ENCODE results near the gene BLOC1S3.

BLOC1S3 gene

GRCh38 chr19:45146741-45147205, 31.8 kb upstream of the BLOC1S3 start:
- no peak for DNase-seq

GRCh38 chr19:45147835-45148676, 30.5 kb upstream of the BLOC1S3 start:
- no peak for DNase-seq

- DNase-seq = no peak
Measured at GRCh38 chr19:45149129-45149528, 29.5 kb upstream of the BLOC1S3 start.

- DNase-seq = no peak
Measured at GRCh38 chr19:45150180-45150579, 28.4 kb upstream of the BLOC1S3 start.

GRCh38 chr19:45150751-45151281, 27.8 kb upstream of the BLOC1S3 start:
- no peak for DNase-seq

GRCh38 chr19:45151320-45151719, 27.3 kb upstream of the BLOC1S3 start:
- DNase-seq = no peak

- DNase-seq = no peak
Measured at GRCh38 chr19:45151821-45152503, 26.6 kb upstream of the BLOC1S3 start.

GRCh38 chr19:45152504-45153338, 25.9 kb upstream of the BLOC1S3 start:
- no peak for DNase-seq

GRCh38 chr19:45153339-45154063, 25.1 kb upstream of the BLOC1S3 start:
- DNase-seq = no peak

- DNase-seq = no peak
Measured at GRCh38 chr19:45154064-45154827, 24.3 kb upstream of the BLOC1S3 start.

GRCh38 chr19:45156011-45156630, 22.5 kb upstream of the BLOC1S3 start:
- no peak for DNase-seq

- DNase-seq = no peak
Measured at GRCh38 chr19:45156751-45157150, 21.8 kb upstream of the BLOC1S3 start.

GRCh38 chr19:45158503-45159209, 19.9 kb upstream of the BLOC1S3 start:
- DNase-seq = no peak

GRCh38 chr19:45159210-45159970, 19.2 kb upstream of the BLOC1S3 start:
- DNase-seq = no peak

- no peak for DNase-seq
Measured at GRCh38 chr19:45159971-45160324, 18.6 kb upstream of the BLOC1S3 start.

GRCh38 chr19:45160870-45161737, 17.5 kb upstream of the BLOC1S3 start, which contains the start of gene NKPD1:
Gene NKPD1 (minus strand): TSS chr19:45160982. CDS start chr19:45160150, 832 bp downstream.
- no peak for DNase-seq

GRCh38 chr19:45161738-45162607, 16.6 kb upstream of the BLOC1S3 start:
- peak; percentile 19 for DNase-seq
